Loucy (cell line): Measurements from ENCODE around the gene CDK15.

Source experiments
- H2AFZ ChIP-seq: fragments of 200-600 bp; sonication (generic); 2 replicates; pipeline ENCODE4 v1.6.0; 2016; ENCODE audit warnings: antibody characterized with exemption, mild to moderate bottlenecking, low read length, moderate library complexity
- H3F3A ChIP-seq: fragments of 200-600 bp; 2 replicates; pipeline ENCODE4 v1.6.0; 2016; ENCODE audit warnings: antibody characterized with exemption, low read depth, mild to moderate bottlenecking
- H3K27me3 ChIP-seq: fragments of 200-600 bp; sonication (generic); 2 replicates; pipeline ENCODE4 v1.6.1; 2014; ENCODE audit warnings: low read length, mild to moderate bottlenecking; ENCODE audit not compliant: insufficient read depth, poor library complexity, severe bottlenecking
- H3K36me3 ChIP-seq: fragments of 200-600 bp; sonication (generic); 2 replicates; pipeline ENCODE4 v1.6.1; 2016; ENCODE audit warnings: low read length; ENCODE audit not compliant: insufficient read depth
- H3K4me1 ChIP-seq: fragments of 200-600 bp; sonication (generic); 2 replicates; pipeline ENCODE4 v1.5.1; 2014; ENCODE audit warnings: low read length, mild to moderate bottlenecking; ENCODE audit not compliant: insufficient read depth, poor library complexity, severe bottlenecking
- H3K4me2 ChIP-seq: fragments of 200-600 bp; sonication (generic); 2 replicates; pipeline ENCODE4 v1.6.0; 2014; ENCODE audit warnings: antibody characterized with exemption, low read length, low read depth, mild to moderate bottlenecking; ENCODE audit not compliant: poor library complexity, severe bottlenecking
- H3K4me3 ChIP-seq: fragments of 200-600 bp; sonication (generic); 2 replicates; pipeline ENCODE4 v1.5.1; 2014; ENCODE audit warnings: low read length, mild to moderate bottlenecking, mixed read lengths; ENCODE audit not compliant: poor library complexity, severe bottlenecking
- H3K79me2 ChIP-seq: fragments of 200-600 bp; sonication (generic); 2 replicates; pipeline ENCODE4 v1.6.1; 2014; ENCODE audit warnings: low read length; ENCODE audit not compliant: insufficient read depth
- H3K9ac ChIP-seq: fragments of 200-600 bp; sonication (generic); 2 replicates; pipeline ENCODE4 v1.6.0; 2014; ENCODE audit warnings: mild to moderate bottlenecking, low read depth, low read length, moderate library complexity; ENCODE audit not compliant: poor library complexity, severe bottlenecking
- H3K9me2 ChIP-seq: fragments of 200-600 bp; sonication (generic); replicated peaks from 2 replicates; pipeline ENCODE4 v1.6.1; 2016; ENCODE audit warnings: low read depth, low read length, mixed read lengths
- H3K9me3 ChIP-seq: fragments of 200-600 bp; sonication (generic); 2 replicates; pipeline ENCODE4 v1.6.1; 2014; ENCODE audit warnings: mild to moderate bottlenecking, antibody characterized with exemption, low read length, low read depth; ENCODE audit not compliant: insufficient read depth
- H4K20me1 ChIP-seq: fragments of 200-600 bp; sonication (generic); 2 replicates; pipeline ENCODE4 v1.6.0; 2014; ENCODE audit warnings: antibody characterized with exemption, low read length, mild to moderate bottlenecking; ENCODE audit not compliant: insufficient read depth, poor library complexity, severe bottlenecking
- CTCF ChIP-seq: fragments of 200-600 bp; sonication (generic); conservative IDR thresholded peaks from 2 replicates; pipeline ENCODE4 v1.5.1; 2014; ENCODE audit warnings: mild to moderate bottlenecking, antibody characterized with exemption, low read length
- EZH2phosphoT487 ChIP-seq: fragments of 200-600 bp; IDR thresholded peaks from 2 replicates; pipeline ENCODE4 v1.6.1; 2018; ENCODE audit warnings: antibody characterized with exemption, mild to moderate bottlenecking, moderate library complexity, borderline replicate concordance

Gene CDK15

GRCh38 chr2:201857326-201857725 is 51.0 kb downstream of the CDK15 start:
- Histone ChIP-seq H3K9me3 (no peaks in the 10 kb centered on the region), H3K36me3 (no peaks in the 10 kb centered on the region), H3K27me3 (no peaks in the 10 kb centered on the region), H3K4me1 (peaks cover 17% of the 10 kb centered on the region), H3K4me2 (no peak overlapping the region), H4K20me1 (no peaks in the 10 kb centered on the region), H3K4me3 (no peak overlapping the region), H3F3A (no peaks in the 10 kb centered on the region), H3K9me2 (no peaks in the 10 kb centered on the region), H2AFZ (no peak overlapping the region), H3K9ac (no peak overlapping the region), H3K79me2 (no peaks in the 10 kb centered on the region)
- no peak for TF ChIP-seq CTCF
- no peak for TF ChIP-seq EZH2phosphoT487

GRCh38 chr2:201858281-201859184 is 52.2 kb downstream of the CDK15 start:
- H3K4me3 ChIP-seq: peak overlapping the region; percentile 52
- H3K79me2 ChIP-seq: no peaks in the 10 kb centered on the region
- peaks cover 17% of the 10 kb centered on the region for H3K4me1 ChIP-seq
- TF ChIP-seq CTCF: no peak
- H4K20me1 ChIP-seq: no peaks in the 10 kb centered on the region
- no peaks in the 10 kb centered on the region for H3K9me2 ChIP-seq
- H3K36me3 ChIP-seq: no peaks in the 10 kb centered on the region
- peak overlapping the region; percentile 41; the same call in 1 of the 2 replicates for H2AFZ ChIP-seq
- H3K9me3 ChIP-seq: no peaks in the 10 kb centered on the region
- H3K9ac ChIP-seq: no peak overlapping the region
- no peaks in the 10 kb centered on the region for H3F3A ChIP-seq
- H3K4me2 ChIP-seq: peak overlapping the region; percentile 72
- H3K27me3 ChIP-seq: no peaks in the 10 kb centered on the region

- Histone ChIP-seq H3F3A (no peaks in the 10 kb centered on the region), H2AFZ (no peak overlapping the region), H3K9me3 (no peaks in the 10 kb centered on the region), H4K20me1 (no peaks in the 10 kb centered on the region), H3K4me3 (no peak overlapping the region), H3K9me2 (no peaks in the 10 kb centered on the region), H3K27me3 (no peaks in the 10 kb centered on the region), H3K9ac (no peak overlapping the region), H3K36me3 (no peaks in the 10 kb centered on the region), H3K4me2 (no peak overlapping the region), H3K4me1 (peaks cover 17% of the 10 kb centered on the region), H3K79me2 (no peaks in the 10 kb centered on the region)
- TF ChIP-seq CTCF: no peak
These were observed 53.6 kb downstream of the CDK15 start for GRCh38 chr2:201859949-201860348.
